Activated naive CD4-positive, alpha-beta T cell treated with Interleukin-2 at 50 U/mL for 16 hours (primary cell): ENCODE data around the gene CAMK2A.

ENCODE experiments used
- DNase-seq: peaks from one replicate; pipeline ENCODE4 v3.0.0-alpha.2; 2020

The CAMK2A gene

DNA sequence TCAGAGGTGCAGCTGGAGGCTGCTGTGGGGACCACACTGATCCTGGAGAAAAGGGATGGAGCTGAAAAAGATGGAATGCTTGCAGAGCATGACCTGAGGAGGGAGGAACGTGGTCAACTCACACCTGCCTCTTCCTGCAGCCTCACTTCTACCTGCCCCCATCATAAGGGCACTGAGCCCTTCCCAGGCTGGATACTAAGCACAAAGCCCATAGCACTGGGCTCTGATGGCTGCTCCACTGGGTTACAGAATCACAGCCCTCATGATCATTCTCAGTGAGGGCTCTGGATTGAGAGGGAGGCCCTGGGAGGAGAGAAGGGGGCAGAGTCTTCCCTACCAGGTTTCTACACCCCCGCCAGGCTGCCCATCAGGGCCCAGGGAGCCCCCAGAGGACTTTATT lies 105.6 kb downstream of the CAMK2A start:
- no peak for DNase-seq

DNA sequence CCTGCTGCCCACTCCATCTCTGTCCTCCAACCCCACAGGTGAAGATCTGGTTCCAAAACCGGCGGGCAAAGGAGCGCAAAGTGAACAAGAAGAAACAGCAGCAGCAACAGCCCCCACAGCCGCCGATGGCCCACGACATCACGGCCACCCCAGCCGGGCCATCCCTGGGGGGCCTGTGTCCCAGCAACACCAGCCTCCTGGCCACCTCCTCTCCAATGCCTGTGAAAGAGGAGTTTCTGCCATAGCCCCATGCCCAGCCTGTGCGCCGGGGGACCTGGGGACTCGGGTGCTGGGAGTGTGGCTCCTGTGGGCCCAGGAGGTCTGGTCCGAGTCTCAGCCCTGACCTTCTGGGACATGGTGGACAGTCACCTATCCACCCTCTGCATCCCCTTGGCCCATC lies 106.1 kb downstream of the CAMK2A start:
- no peak for DNase-seq

DNA sequence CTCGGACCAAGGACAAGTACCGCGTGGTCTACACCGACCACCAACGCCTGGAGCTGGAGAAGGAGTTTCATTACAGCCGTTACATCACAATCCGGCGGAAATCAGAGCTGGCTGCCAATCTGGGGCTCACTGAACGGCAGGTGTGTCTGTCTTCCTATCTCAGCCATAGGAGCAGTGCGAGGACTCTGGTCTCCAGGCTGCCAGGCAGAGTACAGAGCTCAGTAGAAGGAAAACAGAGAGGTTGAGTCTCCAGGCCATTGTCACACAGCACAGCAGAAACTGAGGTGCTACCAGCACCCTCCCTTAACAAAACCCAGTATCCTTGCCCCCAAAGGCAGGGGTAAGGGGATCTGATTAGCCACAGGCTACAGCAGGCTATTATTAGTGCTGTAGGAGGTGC lies 106.8 kb downstream of the CAMK2A start:
- DNase-seq: no peak

DNA sequence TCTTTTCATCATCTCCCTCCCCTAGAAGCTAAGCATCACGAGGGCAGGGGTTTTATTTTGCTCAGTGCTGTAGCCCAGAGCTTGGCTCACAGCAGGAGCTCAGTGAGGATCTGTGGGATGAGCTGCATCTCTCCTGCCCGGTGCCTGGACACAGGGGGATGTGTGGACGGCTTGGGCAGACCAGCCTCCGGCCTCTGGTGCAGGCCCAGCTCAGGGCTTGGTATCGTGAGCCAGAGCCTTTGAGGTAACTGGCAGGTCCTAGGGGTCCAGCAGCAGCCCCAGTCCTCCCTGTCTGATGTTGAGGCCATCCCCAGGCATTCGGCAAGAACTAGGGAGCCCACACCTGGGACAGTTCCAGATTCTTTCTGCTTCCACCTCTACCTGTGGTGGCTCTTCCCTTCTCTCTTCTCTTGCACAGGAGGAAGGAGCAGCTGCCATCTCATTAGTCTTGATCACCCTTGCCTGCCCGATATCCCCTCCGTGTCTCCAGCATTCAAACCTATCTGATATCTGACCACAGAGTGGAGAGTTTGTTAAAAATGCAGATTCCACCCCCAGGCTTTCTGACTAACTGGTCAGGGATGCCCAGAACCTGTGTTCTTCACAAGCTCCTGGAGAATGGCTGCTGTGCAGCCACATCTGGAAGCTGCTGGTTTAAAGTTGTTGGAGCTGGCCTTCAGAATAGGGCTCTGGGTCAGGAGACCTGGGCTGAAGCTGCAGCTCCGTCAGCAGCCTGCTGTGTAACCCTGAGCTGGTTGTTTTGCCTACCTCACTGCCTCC lies 107.6 kb downstream of the CAMK2A start:
- DNase-seq: no peak

DNA sequence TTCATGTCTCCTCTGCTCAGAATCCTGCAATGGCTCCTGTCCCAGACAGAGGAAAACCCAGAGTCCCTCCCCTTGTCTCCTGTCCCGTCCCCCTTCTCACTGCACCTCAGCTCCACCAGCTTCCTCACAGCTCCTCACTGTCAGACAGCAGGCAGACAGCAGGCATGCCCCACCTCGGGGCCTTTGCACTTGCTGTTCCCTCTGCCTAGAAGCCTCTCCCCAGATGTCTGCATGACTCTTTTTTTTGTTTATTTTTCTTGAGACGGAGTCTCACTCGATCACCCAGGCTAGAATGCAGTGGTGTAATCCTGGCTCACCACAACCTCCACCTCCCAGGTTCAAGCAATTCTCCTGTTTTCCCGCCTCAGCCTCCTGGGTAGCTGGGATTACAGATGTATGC lies 108.5 kb downstream of the CAMK2A start:
- DNase-seq: no peak

DNA sequence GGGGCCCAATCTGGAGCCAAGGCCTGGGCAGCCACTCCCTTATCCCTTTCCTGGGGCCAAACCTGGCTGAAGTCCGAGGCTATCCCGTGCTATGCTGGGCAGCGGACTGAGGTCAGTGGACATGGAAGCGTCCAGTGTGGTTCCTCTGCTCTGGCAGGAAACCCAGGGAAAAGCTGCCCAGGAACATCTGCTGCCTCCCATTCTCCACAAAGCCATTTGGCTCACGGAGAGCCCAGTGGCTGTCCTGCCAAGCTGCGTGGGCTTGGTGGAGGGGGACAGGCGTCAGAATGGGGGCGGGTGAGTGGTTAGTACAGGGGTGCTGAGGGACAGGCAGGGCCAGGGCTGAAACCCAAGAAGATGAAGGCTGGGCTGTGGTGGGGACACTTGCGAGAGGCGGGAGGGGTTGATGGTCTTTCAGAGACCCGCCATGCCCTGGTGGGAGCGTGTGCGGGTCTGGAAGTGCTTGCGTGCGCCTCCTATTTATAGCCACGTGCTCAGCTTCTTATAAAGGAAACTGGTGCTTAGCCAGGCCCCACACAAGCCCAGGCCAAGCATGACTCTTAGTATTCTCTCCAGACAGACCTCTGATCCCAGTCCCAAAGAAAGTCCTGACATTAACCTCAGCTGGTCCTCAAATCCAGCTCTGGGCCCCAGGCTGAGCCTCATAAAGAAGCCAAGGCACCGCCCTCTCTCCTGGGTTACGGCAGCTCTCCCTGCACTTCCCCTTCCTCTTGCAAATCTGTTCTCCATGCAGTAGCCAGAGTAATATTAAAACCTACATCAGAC lies 109.1 kb downstream of the CAMK2A start:
- DNase-seq: no peak

DNA sequence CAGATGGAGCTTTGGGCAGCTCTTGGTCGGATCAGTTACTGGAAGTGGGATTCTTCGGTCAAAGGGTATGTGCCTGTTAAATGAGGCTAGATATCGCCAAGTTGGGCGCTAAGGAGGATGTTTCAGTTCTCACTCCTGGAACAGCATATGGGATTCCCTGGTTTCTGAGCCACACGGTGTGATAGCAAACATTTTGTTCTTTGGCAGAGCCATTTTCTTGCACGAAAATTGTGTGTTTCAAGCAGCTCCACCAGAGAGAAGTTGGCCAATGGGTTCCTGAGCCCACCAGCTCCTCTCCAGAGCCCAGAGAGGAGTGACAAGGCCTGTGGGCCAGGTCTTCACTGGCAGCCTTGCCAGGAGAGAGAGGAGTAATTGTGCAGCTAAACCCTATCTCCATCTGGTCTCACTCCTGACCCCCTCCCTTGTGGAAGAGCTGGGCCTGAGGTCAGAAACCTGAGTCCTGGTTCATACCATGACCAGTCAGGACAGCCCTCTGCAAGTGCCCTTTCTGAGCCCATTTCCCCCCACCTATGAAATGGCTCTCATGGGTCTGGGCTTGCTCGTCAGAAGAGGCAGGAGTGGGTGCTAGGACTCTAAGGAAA lies 110.5 kb downstream of the CAMK2A start:
- no peak for DNase-seq

DNA sequence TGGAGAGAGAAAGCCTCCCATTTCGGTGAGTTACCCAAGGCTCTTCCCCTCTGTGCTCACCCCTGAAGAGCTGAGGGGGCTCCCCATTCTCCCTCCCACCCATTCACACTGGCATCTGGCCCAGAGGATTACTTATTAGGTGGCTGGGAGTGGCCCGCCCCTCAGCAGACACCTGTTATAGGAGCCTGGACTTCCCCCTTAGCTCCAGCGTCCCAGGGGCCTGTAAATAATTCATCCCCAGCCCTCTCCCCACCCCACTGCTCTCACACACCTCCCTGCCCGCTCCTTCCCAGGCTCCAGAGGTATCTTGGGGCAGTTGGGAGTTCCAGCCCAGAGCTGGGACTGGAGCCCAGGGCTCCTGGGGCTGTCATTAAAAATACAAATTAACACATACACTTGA lies 111.3 kb downstream of the CAMK2A start:
- DNase-seq: no peak

DNA sequence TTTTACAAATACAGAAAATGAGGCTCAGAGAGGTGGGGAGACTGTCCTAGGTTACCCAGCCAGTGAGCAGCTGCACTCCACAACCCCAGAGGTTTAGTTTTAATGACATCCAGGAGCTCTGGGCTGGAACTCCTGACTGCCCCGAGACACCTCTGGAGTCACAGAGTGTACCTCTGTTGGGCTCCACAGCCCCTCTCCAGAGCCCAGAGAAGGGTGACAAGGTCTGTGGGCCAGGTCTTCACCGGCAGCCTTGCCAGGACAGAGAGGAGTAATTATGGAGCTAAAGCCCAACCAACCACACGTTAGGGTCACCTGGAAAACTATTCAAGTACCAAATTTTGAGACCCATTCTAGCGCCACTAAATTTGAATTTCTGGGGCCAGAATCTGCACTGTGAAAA lies 111.9 kb downstream of the CAMK2A start:
- DNase-seq: no peak

DNA sequence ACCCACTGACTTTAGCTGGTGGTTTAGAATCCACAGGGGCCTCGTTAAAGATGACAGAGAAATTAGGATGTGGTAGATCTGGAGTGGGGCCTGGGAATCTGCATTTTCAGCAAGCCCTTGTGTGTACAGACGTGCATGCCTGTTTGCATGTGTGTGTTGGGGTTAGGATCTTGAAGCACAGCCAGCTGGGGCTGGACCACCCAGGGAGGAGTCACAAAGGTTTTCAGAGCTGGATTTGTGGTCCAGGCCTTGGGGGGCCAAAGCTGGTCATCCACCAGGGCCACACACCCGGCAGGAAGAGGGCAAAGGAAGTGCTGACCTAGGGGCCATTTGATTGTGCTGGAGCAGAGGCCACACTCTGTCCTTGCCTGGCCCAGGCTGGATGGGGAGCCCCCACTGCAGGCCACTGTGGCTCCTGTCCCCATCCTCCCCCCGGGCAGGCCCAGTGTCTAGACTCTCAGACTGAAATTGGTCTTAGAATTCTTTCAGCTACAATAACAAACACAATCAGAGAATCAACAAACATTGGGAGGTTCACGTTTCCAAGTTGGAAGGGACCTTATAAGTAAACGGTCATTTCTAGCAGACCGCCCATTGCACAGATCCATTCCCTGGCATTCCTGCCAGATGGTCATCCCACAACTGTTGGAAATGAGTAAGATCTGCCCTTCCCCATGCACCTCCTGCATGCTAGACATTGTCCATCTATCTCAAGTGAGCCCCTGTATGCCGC lies 112.7 kb downstream of the CAMK2A start:
- no peak for DNase-seq

DNA sequence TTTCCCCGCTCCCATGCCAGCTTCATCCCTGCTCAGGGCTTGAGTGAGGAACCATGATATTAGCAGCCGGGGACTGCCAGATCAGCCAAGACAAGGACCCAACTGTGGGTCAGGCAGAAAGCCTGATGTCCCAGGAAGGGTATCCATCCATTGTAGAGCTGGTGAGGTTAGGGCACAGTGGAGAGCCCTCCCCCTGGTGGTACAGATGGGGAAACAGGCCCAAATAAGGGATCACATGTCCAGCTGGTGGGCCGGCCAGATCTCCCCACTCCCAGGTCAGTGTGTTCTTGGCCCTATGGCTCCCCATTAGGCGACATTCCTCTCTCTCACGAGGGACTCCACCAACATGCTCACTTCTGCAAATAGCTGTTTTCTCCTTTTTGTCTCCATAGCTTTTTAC lies 114.0 kb downstream of the CAMK2A start:
- DNase-seq: no peak

DNA sequence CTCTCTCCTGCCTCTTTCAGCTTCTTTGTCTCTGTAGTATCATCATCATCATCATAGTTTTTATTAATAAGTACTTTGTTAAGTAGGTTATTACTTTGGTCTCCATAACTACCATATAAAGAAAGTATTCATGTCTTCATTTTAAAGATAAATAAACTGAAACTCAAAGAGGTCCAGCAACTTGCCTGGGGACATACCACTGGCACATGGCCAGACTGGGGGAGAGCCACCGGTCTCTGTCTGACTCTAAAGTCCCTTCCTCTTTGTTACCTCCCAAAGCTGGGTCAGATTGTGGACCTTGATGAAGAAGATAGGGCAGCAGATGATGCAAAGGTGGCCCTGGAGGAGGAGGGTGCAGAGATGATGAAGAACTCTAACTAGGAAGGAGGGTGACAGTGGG lies 114.5 kb downstream of the CAMK2A start:
- DNase-seq: no peak

DNA sequence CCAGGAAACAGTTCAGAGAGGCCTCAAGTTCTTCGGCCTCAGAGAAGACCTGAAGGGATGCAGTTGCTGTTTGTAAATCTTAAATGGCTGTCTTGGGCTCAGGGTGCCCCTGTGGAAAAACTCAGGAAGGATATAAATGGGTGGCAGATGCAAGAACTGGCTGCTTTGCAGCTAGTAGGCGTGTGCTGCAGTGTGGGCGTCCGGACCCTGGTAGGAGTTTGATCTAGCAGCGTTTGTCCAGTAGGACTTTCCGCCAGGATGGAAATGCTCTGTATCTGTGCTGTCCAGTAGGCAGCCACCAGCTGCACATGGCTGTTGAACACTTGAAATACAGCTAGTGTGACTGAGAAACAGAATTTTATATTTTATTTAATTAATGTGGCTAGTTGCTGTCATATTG lies 115.3 kb downstream of the CAMK2A start:
- DNase-seq: no peak

DNA sequence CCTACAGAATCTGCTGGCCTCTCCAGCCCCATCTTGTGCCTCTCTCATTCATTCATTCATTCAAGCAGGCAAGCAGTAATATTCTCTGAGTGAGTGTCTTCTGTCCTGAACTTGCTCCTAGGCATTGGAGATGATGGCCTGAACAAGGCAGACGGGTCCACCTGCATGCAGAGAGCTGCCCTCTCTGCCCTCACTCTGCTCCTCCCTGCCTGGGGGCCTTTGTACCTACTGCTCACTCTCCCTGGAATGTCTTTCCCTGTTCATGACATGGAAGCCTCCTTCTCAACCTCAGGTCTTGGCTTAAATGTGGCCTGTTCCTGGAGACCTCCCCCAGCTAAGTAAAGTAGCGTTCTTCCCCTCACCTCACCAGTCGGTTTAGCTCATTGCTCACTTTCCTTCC lies 116.4 kb downstream of the CAMK2A start:
- DNase-seq: no peak

DNA sequence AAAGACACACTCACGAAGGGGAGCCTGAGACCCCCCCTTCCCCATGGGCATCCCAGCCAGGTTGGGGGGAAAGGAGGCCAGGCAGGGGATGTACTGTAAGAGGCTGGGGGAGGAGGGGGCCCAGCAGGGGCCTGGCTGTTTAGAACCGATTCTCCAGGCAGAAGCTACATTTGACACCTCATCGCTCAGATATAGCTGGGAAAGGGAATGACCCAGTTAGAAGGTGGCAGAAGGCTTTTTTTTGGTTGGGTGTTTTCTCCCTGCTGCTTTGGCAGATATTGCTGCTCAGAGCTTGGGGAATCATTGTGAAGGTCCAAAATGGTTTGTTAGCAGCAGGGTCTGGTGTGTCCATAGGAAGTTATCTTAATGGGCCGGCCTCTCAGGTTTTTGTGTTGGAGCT lies 117.0 kb downstream of the CAMK2A start:
- DNase-seq: no peak

DNA sequence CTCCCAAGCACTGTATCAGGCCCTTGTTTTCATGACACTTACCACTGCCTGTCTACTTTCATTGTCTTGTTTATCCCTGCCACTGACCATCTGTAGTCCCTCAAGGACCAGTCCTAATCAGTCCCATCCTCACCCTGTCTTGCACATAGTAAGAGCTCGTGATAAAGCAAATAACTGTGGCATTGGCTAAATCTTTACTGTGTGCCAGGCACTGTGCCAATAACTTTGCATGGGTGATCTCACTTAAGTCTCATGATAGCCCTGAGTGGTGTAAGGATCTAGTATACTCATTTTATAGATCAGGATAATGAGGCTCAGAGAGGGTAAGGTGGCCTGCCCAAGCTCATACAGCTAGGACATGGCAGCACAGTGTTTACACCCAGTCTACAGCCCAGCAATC lies 117.4 kb downstream of the CAMK2A start:
- DNase-seq: no peak
